Activated naive CD8-positive, alpha-beta T cell (primary cell): ENCODE data around the gene MSANTD1.

Source experiments
- H3K27ac Mint-ChIP-seq: one replicate; pipeline ENCODE4 v1.8.0; 2021; ENCODE audit warnings: mixed read lengths
- H3K27me3 Mint-ChIP-seq: one replicate; pipeline ENCODE4 v1.8.0; 2021; ENCODE audit warnings: mixed read lengths
- H3K36me3 Mint-ChIP-seq: one replicate; pipeline ENCODE4 v1.8.0; 2021; ENCODE audit warnings: mixed read lengths
- H3K4me1 Mint-ChIP-seq: one replicate; pipeline ENCODE4 v1.8.0; 2021; ENCODE audit warnings: low read depth, mixed read lengths
- H3K4me3 Mint-ChIP-seq: one replicate; pipeline ENCODE4 v1.8.0; 2021; ENCODE audit warnings: mild to moderate bottlenecking, mixed read lengths
- H3K9me3 Mint-ChIP-seq: one replicate; pipeline ENCODE4 v1.8.0; 2021; ENCODE audit warnings: low read depth, mixed read lengths

MSANTD1 gene

DNA sequence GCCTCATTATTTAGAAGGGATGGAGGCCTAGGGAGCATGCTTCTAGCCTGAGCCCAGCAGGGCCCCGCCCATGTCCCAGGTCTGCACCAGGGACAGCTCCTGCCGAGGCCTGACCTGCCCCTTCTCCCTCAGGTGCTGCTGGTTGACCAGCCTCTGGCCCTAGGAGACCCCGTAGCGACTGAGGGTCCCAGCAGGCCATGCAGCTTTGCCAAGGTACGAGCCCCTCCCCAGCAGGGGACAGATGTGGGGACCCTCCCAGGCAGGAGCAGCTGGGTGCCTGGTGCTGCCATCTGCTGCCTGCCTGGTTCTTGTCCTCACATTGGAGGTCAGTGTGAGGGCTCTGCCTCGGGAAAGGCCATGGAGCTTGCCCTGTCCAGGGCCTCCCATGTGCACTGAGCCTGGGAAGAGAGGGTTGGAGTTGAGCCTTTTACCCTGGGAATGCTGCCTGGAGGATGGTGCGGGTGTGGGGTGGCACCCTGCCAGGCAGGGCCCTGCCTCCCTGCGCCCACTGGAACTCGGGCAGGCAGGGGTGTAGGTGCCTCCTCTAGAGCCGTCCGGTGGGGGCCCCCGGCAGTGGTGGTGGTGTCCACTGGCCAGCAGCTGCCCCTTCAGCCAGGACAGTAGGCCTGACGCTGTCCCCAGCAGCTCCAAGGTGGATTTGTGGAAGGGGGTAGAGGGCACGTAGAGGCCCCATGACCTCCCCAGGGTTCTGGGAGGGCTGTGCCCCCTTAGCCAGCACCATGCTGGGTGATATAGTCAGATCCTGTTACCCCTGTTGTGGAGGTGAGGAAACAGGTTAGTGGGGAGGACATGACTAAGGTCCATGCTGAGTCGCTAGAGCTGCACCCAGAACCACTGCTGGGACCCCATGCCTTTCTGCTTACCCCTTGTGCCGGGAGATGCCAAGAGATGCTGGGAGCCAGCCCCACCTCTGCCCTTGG is 2.2 kb upstream of the MSANTD1 start:
- peaks cover 15% of the 10 kb centered on the region for H3K4me1 Mint-ChIP-seq
- no peak overlapping the region for H3K27ac Mint-ChIP-seq
- no peaks in the 10 kb centered on the region for H3K9me3 Mint-ChIP-seq
- H3K36me3 Mint-ChIP-seq = no peaks in the 10 kb centered on the region
- H3K27me3 Mint-ChIP-seq = no peaks in the 10 kb centered on the region
- H3K4me3 Mint-ChIP-seq = no peak overlapping the region

DNA sequence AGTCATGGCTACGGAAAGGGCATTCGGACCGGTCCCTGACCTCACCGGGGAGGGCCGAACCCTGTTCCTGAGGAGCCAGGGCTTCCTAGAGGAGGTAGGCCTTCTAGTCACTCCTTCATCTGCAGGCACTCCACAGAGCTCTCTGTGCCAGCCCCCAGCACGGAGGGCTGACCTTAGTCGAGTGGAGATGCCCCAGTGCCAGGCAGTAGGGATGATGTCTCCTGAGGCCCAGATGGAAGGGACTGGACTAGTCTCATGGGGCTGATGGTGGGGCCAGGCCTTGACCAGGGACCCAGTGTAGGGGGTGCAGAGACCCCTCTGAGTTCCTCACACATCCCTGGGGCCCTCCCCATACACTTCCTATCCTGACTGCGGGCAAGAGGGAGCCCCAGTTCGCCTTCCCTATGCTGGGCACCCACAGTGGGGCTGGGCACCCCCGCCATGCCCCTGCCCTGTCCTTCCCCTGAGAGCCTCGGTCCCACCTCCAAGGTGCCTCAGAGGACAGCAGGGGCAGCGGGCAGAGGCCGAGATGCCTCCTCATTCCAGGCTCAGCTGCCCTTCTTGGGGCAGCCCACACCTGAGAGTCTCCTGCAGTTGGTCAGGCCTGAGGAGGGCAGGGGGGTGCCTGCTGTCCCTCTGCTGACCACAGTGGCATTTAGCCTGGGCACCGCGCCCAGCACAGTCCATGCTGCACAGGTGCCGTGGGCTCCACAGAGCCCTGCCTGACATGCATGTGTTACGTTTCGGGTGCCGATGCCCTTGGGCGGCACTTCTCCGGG is 1.4 kb upstream of the MSANTD1 start:
- peaks cover 9% of the 10 kb centered on the region for H3K4me1 Mint-ChIP-seq
- no peaks in the 10 kb centered on the region for H3K36me3 Mint-ChIP-seq
- H3K27ac Mint-ChIP-seq = no peak overlapping the region
- no peaks in the 10 kb centered on the region for H3K27me3 Mint-ChIP-seq
- H3K4me3 Mint-ChIP-seq = no peak overlapping the region
- H3K9me3 Mint-ChIP-seq = no peaks in the 10 kb centered on the region

DNA sequence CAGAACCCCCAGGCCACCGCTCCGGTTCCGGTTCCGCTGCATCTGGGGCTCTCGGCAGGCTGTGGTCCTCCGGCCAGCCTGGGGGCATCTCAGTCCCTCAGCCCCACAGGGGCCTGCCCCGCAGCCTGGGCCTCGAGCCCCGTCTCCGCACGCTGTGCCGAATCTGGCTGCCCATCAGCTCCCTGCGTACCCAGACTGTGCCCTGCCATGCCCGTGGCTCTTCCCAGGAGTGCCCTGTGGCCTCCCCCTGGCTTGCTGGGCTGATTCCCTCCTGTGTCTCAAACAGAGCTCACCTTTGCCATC is 830 bp upstream of the MSANTD1 start:
- no peak overlapping the region for H3K4me3 Mint-ChIP-seq
- H3K4me1 Mint-ChIP-seq = peaks cover 5% of the 10 kb centered on the region
- H3K36me3 Mint-ChIP-seq = no peaks in the 10 kb centered on the region
- H3K27ac Mint-ChIP-seq = no peak overlapping the region
- H3K9me3 Mint-ChIP-seq = no peaks in the 10 kb centered on the region
- H3K27me3 Mint-ChIP-seq = no peaks in the 10 kb centered on the region

DNA sequence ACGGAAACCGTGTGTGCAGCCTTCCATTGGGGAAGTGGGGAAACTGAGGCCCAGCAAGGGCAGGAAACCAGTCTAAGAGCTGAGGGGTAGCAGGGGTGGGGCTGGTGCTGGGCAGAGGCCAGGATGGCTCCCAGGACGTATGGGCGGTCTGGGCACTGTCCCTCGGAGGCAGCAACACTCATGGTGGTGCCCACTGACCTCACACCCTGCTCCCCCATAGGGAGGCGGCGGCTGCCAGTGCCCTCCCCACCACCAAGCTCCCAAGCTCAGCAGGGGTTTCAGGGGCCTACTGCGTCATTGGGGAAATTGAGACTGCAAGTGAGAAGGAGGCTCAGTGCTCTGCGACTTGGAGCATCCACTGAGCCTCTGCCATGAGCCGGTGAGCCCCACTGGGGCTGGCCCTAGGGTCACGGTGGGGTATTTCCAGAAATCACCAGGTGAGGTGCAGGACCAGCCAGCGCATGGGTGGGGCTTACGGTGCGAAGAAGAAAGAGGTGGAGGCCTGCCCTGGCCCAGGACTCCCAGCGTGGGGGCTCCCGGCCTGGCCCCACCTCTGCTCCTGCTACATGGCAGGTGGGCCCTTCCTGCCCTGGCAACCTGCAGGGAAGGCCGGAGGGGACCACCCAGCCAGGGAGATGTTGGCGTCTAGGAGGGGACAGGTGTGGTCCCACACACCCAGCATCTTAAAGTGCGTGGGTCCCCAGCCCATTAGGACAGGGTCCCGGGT is 915 bp downstream of the MSANTD1 start:
- Mint-ChIP-seq H3K27ac (no peak overlapping the region), H3K4me1 (no peaks in the 10 kb centered on the region), H3K27me3 (no peaks in the 10 kb centered on the region), H3K9me3 (no peaks in the 10 kb centered on the region), H3K4me3 (no peak overlapping the region), H3K36me3 (no peaks in the 10 kb centered on the region)

DNA sequence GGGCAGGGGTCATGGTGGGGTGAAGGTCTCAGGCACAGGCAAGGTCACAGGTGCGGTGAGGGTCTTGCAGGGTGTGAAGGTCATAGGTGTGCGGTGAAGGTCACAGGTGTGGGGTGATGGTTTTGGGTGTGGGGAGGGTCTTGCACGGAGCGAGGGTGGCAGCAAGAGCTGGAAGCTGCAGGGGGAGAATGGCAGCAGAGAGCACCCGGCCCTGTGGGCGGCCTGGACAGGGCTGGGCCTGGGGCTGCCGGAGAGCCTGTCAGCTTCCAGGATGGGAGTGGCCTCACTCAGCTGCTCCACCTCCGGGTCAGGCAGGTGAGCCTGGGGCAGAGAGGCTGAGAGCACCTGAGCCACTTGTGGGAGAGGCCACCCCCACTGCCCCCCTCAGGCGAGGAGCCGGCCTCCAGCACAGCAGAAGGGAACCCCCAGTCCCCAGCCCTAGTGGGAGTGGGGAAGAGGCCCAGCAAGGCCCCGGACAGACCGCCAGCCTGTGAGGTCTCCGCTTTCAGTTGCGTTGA is 1.5 kb downstream of the MSANTD1 start:
- H3K9me3 Mint-ChIP-seq = no peaks in the 10 kb centered on the region
- H3K27ac Mint-ChIP-seq = no peak overlapping the region
- H3K27me3 Mint-ChIP-seq = no peaks in the 10 kb centered on the region
- H3K4me1 Mint-ChIP-seq = no peaks in the 10 kb centered on the region
- H3K36me3 Mint-ChIP-seq = no peaks in the 10 kb centered on the region
- no peak overlapping the region for H3K4me3 Mint-ChIP-seq

DNA sequence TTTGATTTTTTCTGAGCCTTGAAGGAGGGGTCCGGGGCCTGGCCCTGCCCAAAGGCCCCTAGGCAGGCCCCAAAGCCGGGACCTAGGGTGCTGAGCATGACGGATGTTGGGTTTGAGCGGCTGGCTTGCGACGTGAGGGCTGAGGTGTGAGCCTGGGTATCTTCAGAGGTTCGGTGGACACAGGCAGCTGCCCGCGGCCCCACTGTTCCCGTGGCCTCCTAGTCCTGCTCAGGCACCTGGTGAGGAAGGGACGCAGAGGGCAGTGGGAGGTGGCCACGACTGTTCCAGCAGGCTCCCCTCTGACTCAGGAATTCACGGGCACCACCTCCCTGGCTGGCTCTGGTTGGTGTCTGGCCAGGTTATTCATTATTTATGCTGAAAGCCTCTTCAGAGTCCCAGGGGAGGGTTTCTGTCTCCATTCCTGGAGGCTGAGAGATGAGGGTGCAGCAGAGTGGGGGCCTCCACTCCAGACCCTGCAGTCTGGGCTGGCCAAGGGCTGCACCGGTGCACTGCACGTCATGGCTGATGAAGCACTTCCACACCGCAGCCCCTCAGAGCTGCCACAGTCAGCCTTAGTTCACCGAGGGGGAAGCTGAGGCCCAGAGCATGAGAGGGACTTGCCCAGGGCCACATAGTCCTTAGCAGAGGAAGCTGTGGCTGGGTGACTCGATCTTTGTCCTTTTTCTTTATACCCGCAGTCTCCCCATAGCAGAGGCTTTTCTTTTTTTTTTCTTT is 2.2 kb downstream of the MSANTD1 start:
- Mint-ChIP-seq H3K27me3 (no peaks in the 10 kb centered on the region), H3K27ac (no peak overlapping the region), H3K9me3 (no peaks in the 10 kb centered on the region), H3K36me3 (no peaks in the 10 kb centered on the region), H3K4me3 (no peak overlapping the region), H3K4me1 (no peaks in the 10 kb centered on the region)

DNA sequence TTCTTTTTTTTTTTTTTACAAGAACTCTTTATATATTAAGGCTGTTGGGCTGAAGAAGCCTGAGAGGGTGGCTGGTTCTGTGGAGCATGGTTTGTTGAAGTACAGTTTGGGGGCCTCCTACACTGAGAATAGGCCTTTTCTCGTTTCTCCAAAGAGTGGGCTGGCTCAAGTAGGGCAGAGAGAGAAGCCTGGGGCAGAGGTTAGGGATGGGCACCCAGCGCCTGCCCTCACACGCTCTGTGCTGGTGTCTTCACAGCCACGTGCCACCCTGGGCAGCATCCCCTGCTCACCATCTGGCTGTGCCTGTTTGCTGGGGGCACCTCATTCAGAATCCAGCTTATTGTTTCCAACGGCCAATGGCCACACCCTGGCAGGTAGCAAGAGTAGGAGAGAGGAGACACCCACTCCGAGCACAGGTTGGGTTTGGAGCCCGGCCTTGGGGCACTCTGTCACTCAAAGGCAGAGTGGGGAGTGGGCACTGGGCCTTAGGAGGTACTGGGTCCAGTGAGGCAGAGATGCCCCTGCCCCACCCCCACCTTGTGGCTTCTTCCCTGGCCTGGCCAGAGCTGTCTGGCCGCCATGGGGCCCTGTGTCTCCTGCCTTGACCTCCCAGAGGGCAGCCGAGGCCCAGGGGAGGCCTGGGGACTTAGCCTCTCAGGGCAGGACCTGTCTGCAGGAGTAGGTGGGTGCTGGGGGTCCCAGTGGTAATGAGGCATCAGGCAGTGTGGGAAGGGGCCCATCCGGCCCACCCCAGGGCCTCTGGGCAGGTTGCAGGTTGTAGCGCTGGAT is 2.9 kb downstream of the MSANTD1 start:
- Mint-ChIP-seq H3K4me3 (no peak overlapping the region), H3K27ac (no peak overlapping the region), H3K36me3 (no peaks in the 10 kb centered on the region), H3K27me3 (no peaks in the 10 kb centered on the region), H3K4me1 (no peaks in the 10 kb centered on the region), H3K9me3 (no peaks in the 10 kb centered on the region)

DNA sequence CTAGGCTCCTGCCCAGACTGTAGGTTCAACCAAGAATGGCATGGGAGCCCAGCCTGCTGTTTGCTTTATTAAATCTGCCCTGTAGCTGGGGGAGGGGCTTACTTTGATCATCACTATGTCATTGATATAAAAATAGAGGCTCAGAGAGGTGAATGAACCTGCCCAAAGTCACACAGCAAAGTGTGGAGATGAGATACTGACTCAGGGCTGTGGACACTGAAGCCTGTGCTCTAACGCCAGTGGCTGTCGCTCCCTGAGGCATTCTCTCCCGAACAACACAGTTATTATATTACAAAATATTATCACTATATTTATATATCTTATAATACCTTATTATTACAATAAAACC is 3.5 kb downstream of the MSANTD1 start:
- Mint-ChIP-seq H3K27ac (no peak overlapping the region), H3K9me3 (no peaks in the 10 kb centered on the region), H3K4me3 (no peak overlapping the region), H3K27me3 (no peaks in the 10 kb centered on the region), H3K36me3 (no peaks in the 10 kb centered on the region), H3K4me1 (no peaks in the 10 kb centered on the region)

DNA sequence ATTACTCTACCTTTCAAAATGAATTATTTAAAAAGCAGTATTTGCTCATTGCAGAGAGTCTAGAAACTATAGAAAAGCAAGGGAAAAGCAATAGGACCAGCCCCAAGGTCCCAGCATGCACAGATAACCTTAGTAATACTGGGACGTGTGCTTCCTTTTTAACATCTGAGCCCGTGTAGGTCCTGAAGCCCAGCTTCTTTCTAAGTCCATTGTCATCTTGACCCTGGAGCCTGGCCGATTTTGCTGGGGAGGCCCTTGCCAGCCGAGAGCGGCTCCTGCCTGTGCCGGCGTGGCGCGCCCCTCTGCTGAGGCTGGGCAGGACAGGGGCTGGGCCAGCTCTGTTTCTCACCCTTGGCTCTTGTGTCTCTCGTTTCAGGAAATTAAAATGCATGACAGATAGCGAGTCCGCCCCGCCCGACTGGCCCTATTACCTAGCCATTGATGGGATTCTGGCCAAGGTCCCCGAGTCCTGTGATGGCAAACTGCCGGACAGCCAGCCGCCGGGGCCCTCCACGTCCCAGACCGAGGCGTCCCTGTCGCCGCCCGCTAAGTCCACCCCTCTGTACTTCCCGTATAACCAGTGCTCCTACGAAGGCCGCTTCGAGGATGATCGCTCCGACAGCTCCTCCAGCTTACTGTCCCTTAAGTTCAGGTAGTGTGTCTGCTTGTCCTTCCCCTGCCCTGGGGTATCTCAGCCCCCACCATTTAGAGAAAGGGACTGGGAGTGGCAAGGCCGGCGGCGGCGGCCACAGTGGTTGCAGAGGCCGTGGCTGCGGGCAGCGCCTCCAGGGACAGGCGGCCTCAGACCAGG is 4.1 kb downstream of the MSANTD1 start:
- Mint-ChIP-seq H3K27me3 (no peaks in the 10 kb centered on the region), H3K9me3 (no peaks in the 10 kb centered on the region), H3K4me3 (no peak overlapping the region), H3K27ac (no peak overlapping the region), H3K4me1 (no peaks in the 10 kb centered on the region), H3K36me3 (no peaks in the 10 kb centered on the region)

DNA sequence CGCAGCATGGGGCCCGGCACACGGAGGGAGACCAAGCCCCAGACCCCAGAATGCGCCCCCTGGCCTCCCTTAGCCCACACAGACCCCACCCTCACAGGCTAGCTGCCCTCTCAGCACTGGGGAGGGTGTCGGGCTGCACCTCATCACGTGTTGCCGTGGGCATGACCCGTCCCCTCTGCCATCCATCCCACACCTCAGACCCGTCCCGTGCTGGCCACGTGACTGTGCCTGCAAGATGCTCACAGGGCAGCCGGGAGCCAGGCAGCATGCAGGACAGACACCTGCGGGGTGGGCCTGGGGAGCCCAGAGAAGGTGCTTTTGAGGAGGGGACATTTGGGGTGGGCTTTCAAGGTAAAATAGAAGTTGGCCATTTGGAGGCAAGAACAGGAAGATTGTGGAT is 4.8 kb downstream of the MSANTD1 start:
- H3K27ac Mint-ChIP-seq = no peak overlapping the region
- no peak overlapping the region for H3K4me3 Mint-ChIP-seq
- H3K27me3 Mint-ChIP-seq = no peaks in the 10 kb centered on the region
- H3K9me3 Mint-ChIP-seq = no peaks in the 10 kb centered on the region
- peaks cover 2% of the 10 kb centered on the region for H3K36me3 Mint-ChIP-seq
- no peaks in the 10 kb centered on the region for H3K4me1 Mint-ChIP-seq

DNA sequence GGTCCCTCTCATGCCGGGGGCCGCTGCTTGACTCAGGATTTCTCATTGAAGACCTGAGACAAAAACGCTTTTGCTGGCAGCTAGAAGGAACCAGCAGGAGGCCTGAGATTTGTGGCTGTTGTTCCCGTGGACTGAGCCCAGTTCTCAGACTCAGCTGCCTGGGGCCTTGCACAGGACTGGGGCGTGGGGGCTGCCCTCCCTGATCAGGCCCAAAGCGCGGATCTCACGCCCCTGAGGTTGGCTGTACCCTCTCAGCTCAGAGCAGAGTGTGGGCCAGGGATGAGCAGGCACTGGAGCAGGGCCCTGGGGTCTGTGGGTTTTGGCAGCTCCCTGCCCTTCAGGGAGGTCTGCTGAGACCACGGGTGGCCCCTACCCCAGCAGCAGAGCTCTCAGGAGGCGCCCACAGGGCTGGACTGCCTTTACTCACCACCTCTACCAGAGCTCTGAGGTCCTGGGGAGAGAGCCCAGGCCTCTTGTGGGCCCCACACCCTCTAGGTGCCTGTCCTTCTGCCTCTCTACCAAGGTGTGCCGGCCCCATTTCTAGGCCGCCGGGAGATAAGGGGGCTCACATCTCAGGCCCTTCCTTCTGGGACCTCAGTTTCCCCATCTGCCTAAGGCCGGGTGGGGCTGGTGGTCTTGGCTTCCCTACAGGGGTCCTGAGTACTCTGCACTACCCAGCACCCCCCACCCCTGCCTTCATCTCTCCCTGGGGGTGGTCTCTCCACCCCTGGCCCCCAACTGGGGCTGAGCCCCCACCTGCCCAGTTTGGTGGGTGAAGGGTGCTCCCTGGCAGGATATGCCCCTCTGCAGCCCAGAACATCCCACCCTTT is 5.6 kb downstream of the MSANTD1 start:
- Mint-ChIP-seq H3K27ac (no peak overlapping the region), H3K27me3 (no peaks in the 10 kb centered on the region), H3K4me3 (no peak overlapping the region), H3K9me3 (no peaks in the 10 kb centered on the region), H3K4me1 (no peaks in the 10 kb centered on the region), H3K36me3 (peaks cover 2% of the 10 kb centered on the region)

DNA sequence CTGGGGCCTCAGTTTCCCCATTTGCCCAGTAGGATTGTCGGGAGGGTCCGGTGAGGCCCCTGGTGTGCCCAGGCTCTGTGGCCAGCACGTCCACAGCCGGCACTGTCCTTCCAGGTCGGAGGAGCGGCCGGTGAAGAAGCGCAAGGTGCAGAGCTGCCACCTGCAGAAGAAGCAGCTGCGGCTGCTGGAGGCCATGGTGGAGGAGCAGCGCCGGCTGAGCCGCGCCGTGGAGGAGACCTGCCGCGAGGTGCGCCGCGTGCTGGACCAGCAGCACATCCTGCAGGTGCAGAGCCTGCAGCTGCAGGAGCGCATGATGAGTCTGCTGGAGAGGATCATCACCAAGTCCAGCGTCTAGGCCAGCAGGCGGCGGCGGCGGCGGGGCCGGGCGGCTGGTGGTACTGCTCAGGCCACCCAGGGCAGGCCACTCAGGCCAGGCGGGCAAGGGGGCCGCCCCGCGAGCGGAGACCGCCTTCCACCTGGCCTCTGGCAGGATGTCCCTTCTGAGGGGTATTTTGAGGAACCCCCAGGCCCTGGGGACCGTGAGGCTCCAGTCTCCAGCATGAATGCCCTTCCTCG is 6.7 kb downstream of the MSANTD1 start:
- no peaks in the 10 kb centered on the region for H3K4me1 Mint-ChIP-seq
- no peak overlapping the region for H3K27ac Mint-ChIP-seq
- peaks cover 2% of the 10 kb centered on the region for H3K36me3 Mint-ChIP-seq
- no peaks in the 10 kb centered on the region for H3K27me3 Mint-ChIP-seq
- no peaks in the 10 kb centered on the region for H3K9me3 Mint-ChIP-seq
- no peak overlapping the region for H3K4me3 Mint-ChIP-seq
